ENCODE measurements around the gene CD2AP. TPM values are rescaled to one million over a fixed set of nuclear protein-coding genes. Genes with fewer than 3 reads are reported as not detected.
A peak's percentile ranks its signal among the peaks of the same experiment; 100 is the strongest.

CD2AP gene
- total RNA-seq, 1 donor from 2014 or later: 12.5 TPM

GRCh38 chr6:47483853-47484546 is 6.4 kb downstream of the CD2AP start:
- H3K9me3 Mint-ChIP-seq: no peaks in the 10 kb centered on the region
- no peaks in the 10 kb centered on the region for H3K27me3 Mint-ChIP-seq (ENCODE audit: low read depth)
- H3K27ac Mint-ChIP-seq (ENCODE audit: unreplicated experiment): no peak overlapping the region
- no peak for TF ChIP-seq CTCF (conservative IDR thresholded peaks at IDR 0.05)
- peaks cover 18% of the 10 kb centered on the region for H3K4me1 Mint-ChIP-seq
- DNase-seq (ENCODE audit: low read depth, low spot score): no peak
- H3K4me3 Mint-ChIP-seq: no peak overlapping the region
- no peaks in the 10 kb centered on the region for H3K36me3 Mint-ChIP-seq (ENCODE audit: low read depth)

- Mint-ChIP-seq H3K27me3 (ENCODE audit: low read depth) (no peaks in the 10 kb centered on the region), H3K4me3 (no peak overlapping the region), H3K27ac (ENCODE audit: unreplicated experiment) (no peak overlapping the region), H3K36me3 (ENCODE audit: low read depth) (no peaks in the 10 kb centered on the region), H3K9me3 (no peaks in the 10 kb centered on the region), H3K4me1 (peaks cover 11% of the 10 kb centered on the region)
- TF ChIP-seq CTCF (conservative IDR thresholded peaks at IDR 0.05): no peak
- no peak for DNase-seq (ENCODE audit: low read depth, low spot score)
These were observed 7.0 kb downstream of the CD2AP start for GRCh38 chr6:47484616-47485015.

- Mint-ChIP-seq H3K27ac (ENCODE audit: unreplicated experiment) (no peak overlapping the region), H3K4me3 (no peak overlapping the region), H3K4me1 (peaks cover 7% of the 10 kb centered on the region), H3K27me3 (ENCODE audit: low read depth) (no peaks in the 10 kb centered on the region), H3K9me3 (no peaks in the 10 kb centered on the region), H3K36me3 (ENCODE audit: low read depth) (no peaks in the 10 kb centered on the region)
- DNase-seq (ENCODE audit: low read depth, low spot score): no peak
- TF ChIP-seq CTCF (conservative IDR thresholded peaks at IDR 0.05): no peak
These were observed 7.5 kb downstream of the CD2AP start for GRCh38 chr6:47485083-47485482.

GRCh38 chr6:47485491-47486135 is 8.0 kb downstream of the CD2AP start:
- Mint-ChIP-seq H3K4me3 (no peak overlapping the region), H3K4me1 (peaks cover 4% of the 10 kb centered on the region), H3K27ac (ENCODE audit: unreplicated experiment) (peak overlapping the region; percentile 43), H3K36me3 (ENCODE audit: low read depth) (no peaks in the 10 kb centered on the region), H3K27me3 (ENCODE audit: low read depth) (no peaks in the 10 kb centered on the region), H3K9me3 (no peaks in the 10 kb centered on the region)
- TF ChIP-seq CTCF (conservative IDR thresholded peaks at IDR 0.05): no peak
- no peak for DNase-seq (ENCODE audit: low read depth, low spot score)

- H3K4me1 Mint-ChIP-seq: no peaks in the 10 kb centered on the region
- H3K36me3 Mint-ChIP-seq (ENCODE audit: low read depth): no peaks in the 10 kb centered on the region
- no peaks in the 10 kb centered on the region for H3K27me3 Mint-ChIP-seq (ENCODE audit: low read depth)
- H3K4me3 Mint-ChIP-seq: no peak overlapping the region
- no peaks in the 10 kb centered on the region for H3K9me3 Mint-ChIP-seq
- DNase-seq (ENCODE audit: low read depth, low spot score): no peak
- TF ChIP-seq CTCF (conservative IDR thresholded peaks at IDR 0.05): no peak
- H3K27ac Mint-ChIP-seq (ENCODE audit: unreplicated experiment): no peak overlapping the region
These were observed 12.4 kb downstream of the CD2AP start for GRCh38 chr6:47489995-47490394.

Measured in neural crest cell (in vitro differentiated cells).